Measurements from ENCODE around the gene PCDH12.

GRCh38 chr5:141926434-141926833, 31.6 kb downstream of the PCDH12 start:
- TF ChIP-seq CTCF (conservative IDR thresholded peaks at IDR 0.05; ENCODE audit: low read length) (no peak), EZH2phosphoT487 (IDR thresholded peaks at IDR 0.05; ENCODE audit: borderline replicate concordance) (no peak)

Data from Loucy (cell line).